Stimulated activated CD4-positive, alpha-beta T cell treated with anti-CD3 and anti-CD28 coated beads, Interleukin-2, amount 100 ng/mL, for 4 hours (primary cell): ENCODE results near the gene PKD1L1.
"Not testable (repeated sequence)": the region's sequence is repeated elsewhere in the genome, so short reads cannot be mapped to it uniquely, and the experiment has no call there.

Experiments used
- DNase-seq: peaks from one replicate; pipeline ENCODE4 v3.0.0-alpha.2; 2020; ENCODE audit warnings: low read depth

Gene PKD1L1

DNA sequence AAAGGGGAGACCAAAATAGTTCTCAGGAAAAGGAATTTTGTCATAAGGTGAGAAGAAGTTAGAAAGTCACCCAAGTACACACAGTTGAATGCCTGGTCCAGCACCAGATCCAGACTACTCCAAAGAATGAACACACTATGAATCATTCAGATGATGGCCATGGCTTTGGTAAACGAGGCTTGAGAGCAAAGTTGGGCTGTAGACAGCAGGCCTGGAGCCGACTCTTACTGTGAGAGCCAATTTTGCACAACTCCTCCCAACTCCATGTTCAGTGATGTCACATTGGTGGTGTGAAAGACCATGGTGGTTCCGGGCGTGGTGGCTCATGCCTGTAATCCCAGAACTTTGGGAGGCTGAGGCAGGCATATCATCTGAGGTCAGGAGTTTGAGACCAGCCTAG lies 131.6 kb downstream of the PKD1L1 start:
- DNase-seq: no peak

DNA sequence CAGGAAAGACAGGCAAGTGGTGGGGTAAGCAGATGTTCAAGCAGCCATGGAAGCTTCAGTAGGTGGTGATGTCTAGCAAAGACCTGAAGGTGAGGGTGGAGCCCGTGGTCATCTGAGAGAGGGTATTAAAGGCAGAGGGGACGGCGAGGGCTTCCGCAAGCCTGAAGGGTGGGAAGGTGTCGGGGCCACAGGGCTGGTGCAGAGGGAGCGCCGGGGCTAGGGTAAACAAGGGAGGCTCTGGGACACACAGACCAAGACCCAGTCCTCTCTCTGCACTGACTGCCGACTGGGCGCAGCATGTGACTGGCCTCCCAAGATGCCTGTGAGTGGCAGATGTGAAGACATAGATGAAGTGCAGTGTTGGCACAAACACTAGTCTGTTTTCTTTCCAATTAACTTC lies 132.4 kb downstream of the PKD1L1 start:
- DNase-seq: no peak

DNA sequence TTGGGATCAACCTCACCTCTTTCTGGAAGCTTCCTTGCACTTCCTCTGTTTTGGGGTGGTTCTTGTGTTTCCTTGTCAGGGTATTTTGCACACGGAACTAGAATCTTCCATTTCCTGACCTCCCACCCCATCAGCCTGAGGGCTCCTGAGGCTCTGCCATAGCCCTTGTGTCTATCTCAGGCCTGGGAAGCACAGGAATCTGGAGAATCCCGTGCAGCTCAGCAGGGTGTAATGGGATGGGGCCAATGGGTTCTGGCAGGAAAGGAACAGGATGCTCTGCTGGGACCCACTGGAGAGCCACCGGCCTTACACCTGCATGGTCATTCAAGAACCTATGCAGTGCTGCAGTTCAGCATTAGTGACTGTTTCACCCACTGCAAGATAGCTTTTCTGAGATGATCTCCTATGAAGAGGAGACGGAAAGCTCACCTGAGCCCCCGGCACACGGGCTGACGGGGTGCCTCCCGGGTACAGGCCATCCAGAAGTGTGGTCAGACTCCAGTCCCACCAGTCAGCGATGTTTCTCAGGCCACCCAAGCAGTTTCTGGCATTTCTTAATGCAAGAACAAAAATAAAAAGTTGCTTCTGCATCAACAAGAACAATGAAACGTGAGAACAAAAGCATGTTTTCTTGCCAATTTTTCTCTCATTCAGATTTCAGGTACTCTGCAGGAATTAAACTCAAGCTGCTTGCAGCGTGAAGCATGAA lies 133.2 kb downstream of the PKD1L1 start:
- no peak for DNase-seq

DNA sequence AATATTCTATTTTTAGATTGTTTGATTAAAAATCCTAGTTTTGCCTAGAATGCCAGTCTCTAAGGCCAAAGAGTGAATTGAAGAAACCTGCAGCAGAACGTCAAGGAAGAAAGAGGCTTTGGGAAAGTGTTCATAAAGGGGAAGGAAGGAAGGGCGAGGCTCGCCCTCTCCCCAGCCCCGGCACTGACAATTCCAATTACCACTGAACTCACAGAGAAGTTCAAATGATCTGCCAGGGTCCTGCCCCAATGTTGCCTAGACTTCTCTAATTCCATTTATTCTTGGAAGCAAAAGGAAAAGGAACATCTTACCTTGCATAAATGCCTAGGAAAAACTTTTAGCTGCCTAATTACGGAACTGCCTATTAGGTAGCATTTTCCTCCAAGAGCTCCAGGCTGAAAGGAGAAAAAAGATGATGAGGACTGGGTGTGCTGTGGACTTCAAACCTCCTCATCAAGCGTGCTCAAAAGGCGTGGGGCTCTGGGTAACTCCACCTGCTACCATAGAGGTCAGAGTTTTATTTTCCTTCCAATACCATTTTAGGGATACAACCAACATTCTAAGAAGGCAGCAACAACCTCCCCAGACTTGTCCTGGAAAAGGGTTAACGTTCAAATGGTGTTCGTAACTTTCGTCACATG lies 134.5 kb downstream of the PKD1L1 start:
- no peak for DNase-seq

DNA sequence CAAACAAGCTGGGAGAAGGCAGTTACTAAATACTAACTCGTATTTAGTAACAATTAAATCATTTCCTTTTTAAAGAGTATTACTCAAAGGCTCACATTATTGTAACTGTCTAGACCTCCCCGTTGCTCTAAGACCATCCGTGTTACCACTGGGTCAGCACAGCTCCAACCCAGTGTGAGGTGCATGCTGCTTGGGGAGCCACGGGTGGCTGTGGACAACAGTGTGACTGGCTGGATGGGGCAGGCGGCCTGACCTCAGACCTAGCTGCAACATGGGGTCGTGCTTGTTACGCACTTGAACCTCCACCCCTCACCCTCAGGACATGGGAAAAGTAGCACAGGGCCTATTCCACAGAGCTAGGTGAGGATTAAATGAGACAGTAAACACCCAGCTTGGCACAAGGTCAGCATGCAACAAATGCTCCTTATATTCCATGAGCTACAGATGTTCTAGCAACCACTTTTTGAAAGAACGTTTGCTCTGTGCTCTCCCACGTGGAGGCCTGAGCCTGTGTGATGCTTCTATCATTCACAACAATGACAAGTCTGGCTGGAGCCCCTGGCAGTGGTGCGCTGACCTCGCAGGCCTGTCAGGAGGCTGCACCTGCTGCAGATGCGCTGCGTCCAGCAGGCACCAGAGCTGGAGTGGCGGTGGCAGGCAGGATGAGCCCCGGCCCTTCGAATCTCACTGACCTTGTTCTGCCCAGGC lies 135.7 kb downstream of the PKD1L1 start:
- DNase-seq: no peak

DNA sequence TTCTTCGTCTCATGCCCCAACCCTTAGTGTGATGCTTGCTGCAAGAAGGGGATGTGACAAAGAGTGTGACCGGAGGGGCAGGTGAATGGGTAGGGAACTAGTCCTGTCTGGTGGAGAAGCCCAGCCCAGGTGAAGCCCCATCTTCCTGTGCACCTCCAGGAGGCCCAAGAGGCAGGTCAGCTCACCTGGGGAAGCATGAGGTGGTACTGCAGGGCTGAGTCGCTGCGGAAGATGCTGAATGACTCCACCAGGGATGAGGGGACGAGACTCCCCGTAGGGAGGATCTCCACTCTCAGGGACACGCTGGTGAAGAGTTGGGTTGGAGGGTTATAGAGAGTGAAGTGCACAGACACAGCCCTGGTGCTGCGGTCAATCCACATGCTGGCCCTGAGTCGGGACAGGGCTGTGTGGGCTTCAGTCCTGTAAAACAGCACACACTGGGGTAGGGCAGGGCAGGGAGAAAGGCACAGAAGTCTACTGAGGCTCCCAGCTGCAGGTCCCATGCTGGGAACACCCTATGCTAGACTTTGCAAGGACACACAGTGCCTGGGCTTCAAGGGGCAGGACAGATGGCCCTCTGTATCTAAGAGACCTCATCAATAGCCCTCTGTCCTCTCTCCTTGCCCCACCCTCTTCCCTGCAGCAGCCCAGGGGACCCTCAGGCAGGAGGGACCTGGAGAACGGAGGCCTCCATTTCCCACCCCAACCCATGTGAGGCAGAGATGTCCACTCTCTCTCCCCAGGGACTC lies 136.5 kb downstream of the PKD1L1 start:
- DNase-seq: no peak

DNA sequence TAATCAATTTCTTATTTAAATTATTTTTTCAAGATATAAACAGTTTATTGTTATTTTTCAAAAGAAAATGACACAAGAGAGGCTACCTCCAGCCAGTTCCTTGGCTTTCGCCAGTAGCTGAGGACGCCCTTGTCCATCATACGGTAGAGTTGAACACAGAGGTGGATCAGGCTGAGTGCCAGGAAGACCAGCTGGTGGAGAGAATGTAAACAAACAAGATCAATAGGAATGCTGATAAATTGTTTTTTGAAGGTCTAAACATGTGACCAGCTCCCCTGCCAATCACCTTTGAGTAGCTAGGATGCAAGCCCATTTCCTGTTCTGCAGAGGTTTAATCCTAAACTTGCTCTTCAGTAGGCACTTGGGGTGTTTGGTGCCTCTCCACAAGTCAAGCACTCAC lies 138.9 kb downstream of the PKD1L1 start:
- no peak for DNase-seq

DNA sequence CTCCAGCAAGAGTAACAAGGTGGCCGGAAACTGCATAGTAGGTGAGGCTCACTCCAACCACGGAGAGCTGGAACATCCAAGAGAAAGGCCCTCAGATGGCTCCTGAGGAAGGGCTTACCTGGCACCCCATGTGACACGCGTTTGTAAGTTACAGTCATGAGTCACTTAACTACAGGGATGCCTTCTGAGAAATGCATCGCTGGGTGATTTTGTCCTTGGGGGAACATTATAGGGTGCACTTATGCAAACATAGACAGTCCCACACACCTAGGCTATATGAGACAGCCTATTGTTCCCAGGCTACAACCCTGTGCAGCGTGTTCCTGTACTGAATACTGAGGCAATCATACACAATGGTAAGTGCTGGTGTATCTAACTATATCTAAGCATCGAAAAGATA lies 139.9 kb downstream of the PKD1L1 start:
- no peak for DNase-seq

DNA sequence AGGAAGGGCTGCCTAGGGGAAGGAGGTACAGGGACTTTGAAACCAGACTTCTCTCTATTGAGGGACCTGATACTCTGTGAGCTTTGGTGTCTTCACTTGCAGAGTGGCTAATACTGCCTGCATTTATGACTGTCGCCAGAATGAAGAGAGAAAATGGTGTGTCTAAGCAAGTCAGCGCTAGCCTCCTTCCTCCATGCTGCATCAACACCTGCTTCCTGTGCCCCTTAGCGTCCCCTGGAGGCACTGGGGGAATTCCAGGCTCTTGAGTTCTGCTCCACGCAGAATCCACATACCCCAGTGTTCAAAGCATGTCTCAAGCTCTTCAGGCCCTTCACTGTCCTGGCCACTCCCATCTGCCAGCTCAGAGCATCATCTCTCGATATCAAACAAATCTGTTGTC lies 140.5 kb downstream of the PKD1L1 start:
- DNase-seq: no peak

DNA sequence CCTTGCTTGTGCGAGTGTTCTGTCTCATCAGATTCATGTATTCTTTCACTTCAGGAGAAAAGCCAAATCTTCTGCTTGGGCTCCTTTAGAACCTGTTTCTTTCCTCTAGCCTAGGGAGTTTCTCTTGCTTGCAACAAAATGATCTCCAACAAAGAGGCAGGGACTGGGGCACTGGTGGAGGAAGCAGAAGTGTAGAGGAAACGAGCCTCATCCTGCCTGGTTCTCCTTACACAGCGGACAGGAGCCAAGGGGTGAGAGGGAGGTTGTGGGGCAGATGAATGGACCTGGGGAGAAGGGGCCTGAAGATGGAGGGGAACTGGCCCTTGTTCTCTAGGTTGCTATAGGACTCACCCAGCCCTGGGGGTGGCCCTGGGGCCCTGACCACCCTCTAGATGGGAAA lies 141.1 kb downstream of the PKD1L1 start:
- no peak for DNase-seq

DNA sequence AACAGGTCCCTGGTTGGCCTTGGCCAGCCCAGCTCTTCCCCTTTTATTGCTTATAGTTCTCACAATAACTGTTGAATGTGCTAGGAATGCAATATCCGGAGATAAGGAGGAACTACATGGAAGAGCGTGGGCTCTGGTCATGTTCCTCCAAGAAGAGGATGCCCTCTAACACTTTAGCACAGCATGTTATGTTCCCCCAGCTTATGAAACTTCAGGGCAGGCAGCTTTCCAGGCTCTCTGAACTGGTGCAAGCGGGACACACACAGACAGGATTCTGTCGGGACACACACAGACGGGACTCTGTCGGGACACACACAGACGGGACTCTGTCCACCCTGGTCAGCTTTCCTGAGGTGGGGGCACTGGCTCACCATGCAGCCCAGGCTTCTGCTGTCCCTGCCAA lies 141.6 kb downstream of the PKD1L1 start:
- no peak for DNase-seq

DNA sequence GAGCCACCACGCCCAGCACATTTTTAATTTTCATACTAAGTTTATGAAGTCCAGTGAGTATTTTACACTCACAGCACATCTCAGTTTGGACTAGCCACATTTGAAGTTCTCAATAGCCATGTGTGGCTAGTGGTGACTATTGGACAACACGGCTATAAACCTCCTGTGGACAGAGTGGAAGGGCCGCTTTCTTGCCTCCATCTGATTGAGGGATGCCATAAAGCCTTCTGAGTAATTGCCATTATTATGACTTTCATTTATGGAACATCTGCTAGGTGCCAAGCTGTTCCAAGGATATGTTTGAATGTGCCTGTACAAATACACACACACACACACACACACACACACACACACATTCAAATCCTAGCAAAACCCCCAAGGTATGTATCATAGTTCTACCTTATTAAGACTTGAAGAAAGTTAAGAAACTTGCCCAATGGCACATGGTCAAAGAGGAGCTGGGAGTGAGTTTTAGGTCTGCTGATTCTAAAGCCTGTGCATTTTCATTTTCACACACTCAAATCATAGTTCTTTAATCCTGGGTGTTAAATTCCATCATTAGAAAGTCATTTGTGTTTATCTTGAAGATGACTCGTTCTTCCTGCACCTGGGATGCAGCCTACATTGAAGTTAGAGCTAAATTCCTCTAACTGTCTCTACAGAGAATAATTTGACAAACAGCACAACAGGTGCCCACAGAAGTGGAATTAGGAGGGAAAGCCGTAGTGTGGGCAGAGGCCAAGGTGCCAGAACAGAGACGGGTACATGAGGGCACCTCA lies 143.3 kb downstream of the PKD1L1 start:
- no peak for DNase-seq

DNA sequence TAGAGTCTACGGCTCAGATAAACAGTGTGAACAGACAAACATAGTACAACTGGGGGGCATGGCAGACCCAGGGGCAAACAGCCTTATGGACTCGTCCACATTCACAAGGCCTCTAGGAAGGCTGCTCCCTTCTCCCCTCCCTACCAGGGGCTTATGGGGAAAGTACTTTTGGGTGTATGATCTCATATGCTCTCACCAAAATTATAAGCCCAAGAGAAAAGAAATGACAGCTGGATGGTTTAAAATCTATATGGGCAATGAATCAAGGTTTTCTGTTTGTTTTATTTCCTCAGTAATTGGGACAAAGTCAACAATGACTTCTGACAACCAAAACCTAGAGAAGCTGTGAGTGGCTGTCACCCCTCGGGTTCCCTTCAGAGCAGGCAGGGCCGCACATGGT lies 144.4 kb downstream of the PKD1L1 start:
- DNase-seq: no peak

DNA sequence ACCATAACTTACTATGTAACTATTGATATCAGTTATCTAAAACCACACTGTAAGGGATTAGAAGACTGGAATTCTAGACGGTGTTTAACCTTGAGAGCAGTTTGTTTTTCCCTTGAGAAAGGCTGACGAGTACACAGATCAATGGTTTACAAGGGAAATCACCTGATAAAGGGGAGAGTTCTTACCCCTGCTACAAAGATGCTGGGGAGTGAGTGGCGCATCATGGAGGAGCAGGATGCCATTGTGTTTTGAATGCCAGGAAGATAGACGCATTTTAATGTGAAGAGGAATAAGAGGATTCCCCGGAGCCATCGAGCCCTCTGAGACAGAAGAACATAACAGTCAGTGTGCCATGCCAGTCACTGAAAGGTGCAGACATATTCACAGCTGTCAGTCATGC lies 145.2 kb downstream of the PKD1L1 start:
- DNase-seq: no peak

DNA sequence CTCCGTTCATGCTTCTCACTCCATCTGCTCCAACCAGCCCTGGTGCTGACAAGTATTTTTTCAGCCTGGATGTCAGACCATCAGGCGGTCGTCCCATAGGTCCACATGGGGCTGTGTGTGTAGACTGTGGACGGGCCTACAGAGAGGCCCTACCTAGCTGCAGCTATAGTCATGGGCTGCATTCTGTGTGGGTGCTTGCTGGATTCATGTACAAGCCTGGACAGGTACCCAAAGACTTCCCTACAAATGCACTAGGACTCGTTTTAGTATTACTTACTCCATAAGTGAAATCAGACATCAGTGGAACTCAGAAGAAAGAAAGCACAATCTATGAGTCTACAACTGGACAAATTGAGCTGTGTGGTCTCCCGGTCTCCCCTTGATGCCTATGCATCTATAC lies 146.8 kb downstream of the PKD1L1 start:
- DNase-seq: no peak

DNA sequence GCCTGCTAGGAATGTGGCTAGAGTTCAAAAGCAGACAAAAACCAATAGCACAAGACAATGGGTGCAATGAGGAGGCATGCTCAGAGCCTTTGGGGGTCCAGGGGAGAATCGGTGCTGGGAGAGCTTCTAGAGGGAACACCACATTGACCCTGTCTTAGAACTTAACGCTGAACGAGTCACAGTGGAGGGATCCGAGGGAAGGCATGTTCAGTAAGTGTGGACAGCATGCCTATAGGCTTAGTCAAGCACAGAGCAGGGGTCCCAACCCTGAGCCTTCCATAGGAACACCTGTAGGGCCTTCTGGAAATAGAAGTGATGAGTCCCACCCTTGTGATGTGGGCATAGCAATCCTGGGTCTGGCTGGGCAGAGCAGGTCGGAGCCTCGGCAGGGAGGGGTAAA lies 148.7 kb downstream of the PKD1L1 start:
- DNase-seq: no peak

DNA sequence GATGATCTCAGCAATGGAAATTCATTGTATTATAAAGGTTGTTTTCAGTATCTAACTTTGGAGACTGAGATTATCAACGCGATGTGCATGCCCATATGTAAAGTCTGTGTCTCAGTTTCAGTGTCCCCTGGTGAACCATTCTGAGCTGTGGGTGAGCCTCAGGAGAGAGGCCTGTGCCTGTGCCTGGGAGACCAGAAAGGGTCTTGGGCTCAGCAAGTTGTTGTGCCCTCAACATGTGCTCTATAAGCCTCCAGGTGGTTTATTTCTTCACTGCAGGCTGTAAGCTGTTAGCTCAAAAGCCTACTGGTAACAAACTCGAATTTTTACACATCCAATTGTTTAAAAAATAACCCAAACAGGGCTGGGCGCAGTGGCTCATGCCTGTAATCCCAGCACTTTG lies 151.9 kb downstream of the PKD1L1 start:
- no peak for DNase-seq

DNA sequence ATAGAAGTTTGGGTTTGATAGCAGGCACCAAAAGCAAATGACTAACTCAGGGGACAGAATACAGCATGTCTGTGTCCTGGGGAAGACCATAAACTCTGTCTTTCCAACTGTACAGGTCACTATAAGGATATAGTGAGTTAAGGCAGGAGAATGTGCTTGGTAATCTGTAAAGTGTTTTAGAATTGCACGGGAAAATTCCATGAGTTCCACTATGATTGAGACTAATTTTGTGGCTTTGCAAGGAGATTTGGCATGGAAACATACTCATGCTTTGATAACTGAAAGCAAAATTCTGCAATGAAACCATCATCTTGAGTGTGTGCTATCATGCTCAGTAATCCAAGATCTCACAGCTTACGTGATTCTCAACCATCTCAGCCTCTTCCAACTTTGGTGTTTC lies 152.6 kb downstream of the PKD1L1 start:
- no peak for DNase-seq

DNA sequence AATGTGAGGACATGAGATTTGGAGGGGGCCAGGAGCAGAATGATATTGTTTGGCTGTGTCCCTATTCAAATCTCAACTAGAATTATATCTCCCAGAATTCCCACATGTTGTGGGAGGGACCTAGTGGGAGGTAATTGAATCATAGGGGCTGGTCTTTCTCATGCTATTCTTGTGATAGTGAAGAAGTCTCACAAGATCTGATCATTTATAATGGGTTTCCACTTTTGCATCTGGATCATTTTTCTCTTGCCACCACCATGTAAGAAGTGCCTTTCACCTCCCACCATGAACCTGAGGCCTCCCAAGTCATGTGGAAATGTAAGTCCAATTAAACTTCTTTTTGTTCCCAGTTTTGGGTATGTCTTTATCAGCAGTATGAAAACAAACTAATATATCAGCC lies 153.1 kb downstream of the PKD1L1 start:
- not testable (repeated sequence) for DNase-seq

DNA sequence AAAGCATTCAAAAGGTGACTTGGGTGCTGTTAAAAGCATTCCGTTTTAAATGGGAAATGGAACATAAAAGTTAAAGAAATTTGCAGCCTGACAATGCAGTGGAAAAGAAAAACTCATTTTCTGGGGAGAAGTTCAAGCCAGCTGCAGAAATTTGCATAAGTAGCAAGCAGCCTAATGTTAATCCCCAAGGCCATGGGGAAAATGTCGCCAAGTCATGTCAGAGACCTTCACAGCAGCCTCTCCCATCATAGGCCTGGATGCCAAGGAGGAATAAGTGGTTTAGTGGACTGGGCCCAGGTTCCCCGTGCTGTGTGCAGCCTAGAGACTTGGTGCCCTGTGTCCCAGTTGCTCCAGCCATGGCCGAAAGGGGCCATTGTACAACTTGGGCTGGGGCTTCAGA lies 154.2 kb downstream of the PKD1L1 start:
- no peak for DNase-seq

DNA sequence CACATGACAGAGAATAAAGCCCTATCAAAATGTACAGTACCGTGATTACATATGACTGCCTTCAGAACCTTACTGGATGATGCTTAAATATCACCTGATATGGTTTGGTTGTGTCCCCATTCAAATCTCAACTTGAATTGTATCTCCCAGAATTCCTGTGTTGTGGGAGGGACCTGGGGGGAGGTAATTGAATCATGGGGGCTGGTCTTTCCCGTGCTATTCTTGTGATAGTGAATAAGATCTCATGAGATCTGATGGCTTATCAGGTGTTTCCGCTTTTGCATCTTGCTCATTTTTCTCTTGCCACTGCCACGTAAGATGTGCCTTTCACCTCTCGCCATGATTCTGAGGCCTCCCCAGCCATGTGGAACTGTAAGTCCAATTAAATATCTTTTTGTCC lies 155.1 kb downstream of the PKD1L1 start:
- not testable (repeated sequence) for DNase-seq

DNA sequence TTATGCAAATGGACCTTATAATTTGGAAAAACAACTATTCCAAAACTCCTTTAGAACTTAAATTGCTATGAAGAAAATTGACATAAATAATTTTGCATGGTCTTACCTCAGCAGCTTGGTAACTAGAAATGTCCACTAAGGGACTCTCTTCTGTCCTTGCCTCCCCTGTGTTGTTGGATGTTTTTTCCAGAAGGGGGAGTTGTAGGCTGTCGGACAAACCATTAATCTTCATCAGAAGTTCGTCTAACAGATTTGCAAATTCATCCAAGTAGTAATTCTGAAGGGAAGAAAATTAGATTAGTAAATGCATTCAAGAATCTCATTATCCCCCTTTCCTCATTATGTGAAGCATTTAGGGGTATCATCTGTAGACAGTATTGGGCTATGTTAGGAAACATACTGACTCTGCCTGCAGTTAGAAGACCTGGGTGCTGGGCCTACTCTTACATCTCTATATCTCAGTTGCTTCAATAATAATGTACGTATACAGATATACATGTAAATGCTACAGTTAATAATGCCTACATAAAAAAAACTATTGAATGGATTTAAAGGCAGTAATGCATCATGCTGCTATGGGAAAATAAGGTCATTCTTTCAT lies 155.6 kb downstream of the PKD1L1 start:
- no peak for DNase-seq
